ENCODE data around the gene HS3ST3A1. TPM values are rescaled to one million over a fixed set of nuclear protein-coding genes. Genes with fewer than 3 reads are reported as not detected.

Gene HS3ST3A1
- total RNA-seq, 1 experiment from 2014 or later = not detected

DNA sequence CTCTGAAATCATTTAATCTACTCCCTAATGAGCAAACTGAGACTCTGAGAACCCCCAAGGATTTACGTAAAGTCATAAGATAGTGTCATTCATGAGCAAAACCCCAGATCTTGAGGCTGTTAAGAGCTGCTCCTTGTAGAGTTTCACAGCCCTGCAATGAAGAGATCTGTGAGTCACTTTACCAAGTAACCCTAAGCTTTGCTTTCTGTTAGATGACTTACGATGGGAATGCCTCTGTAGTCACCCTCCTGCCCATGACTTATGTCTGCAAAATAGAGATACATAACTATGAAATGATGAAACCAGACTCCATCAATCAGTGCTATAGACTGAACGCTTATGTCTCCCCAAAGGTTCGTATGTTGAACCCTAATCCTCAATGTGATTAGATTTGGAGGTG, 117.7 kb downstream of the HS3ST3A1 start:
- POLR2A ChIA-PET = no interaction called here

More for the DNA sequence above, 117.7 kb downstream of the HS3ST3A1 start:
- Histone ChIP-seq H3K36me3 (ENCODE audit: control insufficient read depth in 1 of 2, insufficient read depth in 2 of 2, low read length in 2 of 2) (no peaks in the 10 kb centered on the region), H2AFZ (ENCODE audit: low read depth, low read length, poor library complexity, severe bottlenecking) (no peak overlapping the region), H3K27ac (ENCODE audit: low read depth, low read length) (no peak overlapping the region), H3K4me3 (replicated peaks in 1 of 2; ENCODE audit: low read depth in 1 of 2, low read length in 2 of 2) (no peak overlapping the region), H3K4me2 (ENCODE audit: low read length) (no peak overlapping the region), H3K27me3 (ENCODE audit: insufficient read depth, low read length) (no peaks in the 10 kb centered on the region), H3K9me2 (ENCODE audit: insufficient read depth) (no peaks in the 10 kb centered on the region), H4K20me1 (ENCODE audit: insufficient read depth) (no peaks in the 10 kb centered on the region), H3K4me1 (ENCODE audit: control insufficient read depth in 1 of 2, insufficient read depth in 2 of 2, low read length in 2 of 2) (no peaks in the 10 kb centered on the region), H3K9ac (ENCODE audit: low read length) (no peak overlapping the region), H3K9me3 (ENCODE audit: control insufficient read depth in 1 of 2, insufficient read depth in 1 of 2, low read depth in 1 of 2, low read length in 2 of 2) (peaks cover 0 to 5% of the 10 kb centered on the region in 2 experiments; a peak in 1 of 4 replicates), H3K79me2 (ENCODE audit: insufficient read depth, low read length) (no peaks in the 10 kb centered on the region)
- TF ChIP-seq YY1 (IDR thresholded peaks at IDR 0.05; ENCODE audit: extremely low read depth, insufficient replicate concordance, low read depth, low read length) = no peak
- TF ChIP-seq ZNF274 (IDR thresholded peaks at IDR 0.05; ENCODE audit: low read depth, low read length) = no peak
- TF ChIP-seq SIN3A (IDR thresholded peaks at IDR 0.05; ENCODE audit: low read depth) = no peak
- TF ChIP-seq, protein P1, sequence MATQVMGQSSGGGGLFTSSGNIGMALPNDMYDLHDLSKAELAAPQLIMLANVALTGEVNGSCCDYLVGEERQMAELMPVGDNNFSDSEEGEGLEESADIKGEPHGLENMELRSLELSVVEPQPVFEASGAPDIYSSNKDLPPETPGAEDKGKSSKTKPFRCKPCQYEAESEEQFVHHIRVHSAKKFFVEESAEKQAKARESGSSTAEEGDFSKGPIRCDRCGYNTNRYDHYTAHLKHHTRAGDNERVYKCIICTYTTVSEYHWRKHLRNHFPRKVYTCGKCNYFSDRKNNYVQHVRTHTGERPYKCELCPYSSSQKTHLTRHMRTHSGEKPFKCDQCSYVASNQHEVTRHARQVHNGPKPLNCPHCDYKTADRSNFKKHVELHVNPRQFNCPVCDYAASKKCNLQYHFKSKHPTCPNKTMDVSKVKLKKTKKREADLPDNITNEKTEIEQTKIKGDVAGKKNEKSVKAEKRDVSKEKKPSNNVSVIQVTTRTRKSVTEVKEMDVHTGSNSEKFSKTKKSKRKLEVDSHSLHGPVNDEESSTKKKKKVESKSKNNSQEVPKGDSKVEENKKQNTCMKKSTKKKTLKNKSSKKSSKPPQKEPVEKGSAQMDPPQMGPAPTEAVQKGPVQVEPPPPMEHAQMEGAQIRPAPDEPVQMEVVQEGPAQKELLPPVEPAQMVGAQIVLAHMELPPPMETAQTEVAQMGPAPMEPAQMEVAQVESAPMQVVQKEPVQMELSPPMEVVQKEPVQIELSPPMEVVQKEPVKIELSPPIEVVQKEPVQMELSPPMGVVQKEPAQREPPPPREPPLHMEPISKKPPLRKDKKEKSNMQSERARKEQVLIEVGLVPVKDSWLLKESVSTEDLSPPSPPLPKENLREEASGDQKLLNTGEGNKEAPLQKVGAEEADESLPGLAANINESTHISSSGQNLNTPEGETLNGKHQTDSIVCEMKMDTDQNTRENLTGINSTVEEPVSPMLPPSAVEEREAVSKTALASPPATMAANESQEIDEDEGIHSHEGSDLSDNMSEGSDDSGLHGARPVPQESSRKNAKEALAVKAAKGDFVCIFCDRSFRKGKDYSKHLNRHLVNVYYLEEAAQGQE (IDR thresholded peaks at IDR 0.05; ENCODE audit: low read depth) = no peak
- TF ChIP-seq EZH2phosphoT487 (IDR thresholded peaks at IDR 0.05; ENCODE audit: borderline replicate concordance) = no peak
- TF ChIP-seq CBX3 (IDR thresholded peaks at IDR 0.05; ENCODE audit: low read depth) = no peak
- TF ChIP-seq, protein P2, sequence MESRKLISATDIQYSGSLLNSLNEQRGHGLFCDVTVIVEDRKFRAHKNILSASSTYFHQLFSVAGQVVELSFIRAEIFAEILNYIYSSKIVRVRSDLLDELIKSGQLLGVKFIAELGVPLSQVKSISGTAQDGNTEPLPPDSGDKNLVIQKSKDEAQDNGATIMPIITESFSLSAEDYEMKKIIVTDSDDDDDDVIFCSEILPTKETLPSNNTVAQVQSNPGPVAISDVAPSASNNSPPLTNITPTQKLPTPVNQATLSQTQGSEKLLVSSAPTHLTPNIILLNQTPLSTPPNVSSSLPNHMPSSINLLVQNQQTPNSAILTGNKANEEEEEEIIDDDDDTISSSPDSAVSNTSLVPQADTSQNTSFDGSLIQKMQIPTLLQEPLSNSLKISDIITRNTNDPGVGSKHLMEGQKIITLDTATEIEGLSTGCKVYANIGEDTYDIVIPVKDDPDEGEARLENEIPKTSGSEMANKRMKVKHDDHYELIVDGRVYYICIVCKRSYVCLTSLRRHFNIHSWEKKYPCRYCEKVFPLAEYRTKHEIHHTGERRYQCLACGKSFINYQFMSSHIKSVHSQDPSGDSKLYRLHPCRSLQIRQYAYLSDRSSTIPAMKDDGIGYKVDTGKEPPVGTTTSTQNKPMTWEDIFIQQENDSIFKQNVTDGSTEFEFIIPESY (IDR thresholded peaks at IDR 0.05; ENCODE audit: extremely low read depth, insufficient replicate concordance, low read length) = no peak
- CTCF ChIA-PET = no interaction called here
- RAD21 ChIA-PET (ENCODE audit: low non-redundant PET in 1 of 2, low total read pairs in 2 of 2, uncharacterized antibody in 2 of 2, unreplicated experiment in 2 of 2) = no interaction called here
- intact Hi-C loops (cut with micrococcal nuclease) = no loop called here
- ATAC-seq (no peak), DNase-seq (ENCODE audit: low read depth, low spot score) (no peak)
- no TSS peak for BruUV-seq (replicated peaks)
